Measurements from ENCODE around the gene HCLS1. TPM values are rescaled to one million over a fixed set of nuclear protein-coding genes. Genes with fewer than 3 reads are reported as not detected.

HCLS1 gene
- total and polyA plus RNA-seq, 9 of the 15 experiments (the other 6 are each of a cell fraction or from before 2014, with no cell fraction given), result 4.8 to 34.1 (median 22.0) TPM

DNA sequence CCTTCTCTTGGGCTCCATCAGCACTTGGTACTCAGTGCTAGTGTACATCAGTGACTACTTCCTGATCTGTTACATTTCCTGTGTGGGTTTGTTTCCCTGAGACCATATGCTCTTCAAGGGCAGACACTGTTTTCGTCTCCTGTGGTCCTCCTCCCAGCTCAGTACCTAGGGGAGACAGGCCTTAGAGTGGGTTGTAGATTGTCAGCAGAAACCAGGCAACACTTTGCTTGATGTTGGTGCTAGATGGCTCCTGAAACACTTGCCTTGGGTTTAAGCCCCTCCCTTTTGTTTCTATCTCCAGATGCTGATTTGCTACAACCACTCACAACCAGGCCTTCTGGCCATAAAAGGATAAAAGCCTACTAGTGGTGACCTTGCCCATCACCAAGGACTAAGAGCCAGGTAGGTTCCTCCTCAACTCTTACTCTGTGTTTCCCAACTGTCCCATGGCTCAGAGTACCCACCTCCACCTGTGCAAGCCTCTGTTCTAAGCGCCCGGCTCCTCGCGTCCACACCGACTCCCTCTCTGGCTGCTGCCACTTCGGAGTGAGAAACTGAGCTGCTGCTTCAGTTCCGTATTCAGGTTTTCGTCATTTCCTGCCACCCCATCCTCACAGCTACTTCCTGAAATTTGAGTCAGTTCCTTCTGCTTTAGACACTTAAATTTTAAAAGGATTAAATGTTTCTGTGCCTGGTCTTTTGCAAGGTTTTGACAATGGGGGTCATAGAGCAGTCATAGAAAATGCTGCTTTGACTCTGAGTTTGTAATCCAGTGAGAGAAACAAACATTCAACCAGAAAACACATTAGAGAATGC lies at the start of gene HCLS1 (continued):
- TF ChIP-seq EP400 (IDR thresholded peaks at IDR 0.05) (peak; percentile 36; the same call in 1 of the 2 replicates), FOSL1 (tag; conservative IDR thresholded peaks at IDR 0.05) (no peak), ZNF311 (CRISPR knock-in tag; IDR thresholded peaks at IDR 0.05) (no peak), ETS1 (conservative IDR thresholded peaks at IDR 0.05; ENCODE audit: control insufficient read depth, low read depth, low read length) (no peak), USF1 (CRISPR knock-in tag; IDR thresholded peaks at IDR 0.05) (no peak), GABPB1 (CRISPR knock-in tag; IDR thresholded peaks at IDR 0.05) (peak; percentile 74), POLR2AphosphoS5 (IDR thresholded peaks at IDR 0.05; ENCODE audit: control insufficient read depth, insufficient read depth, low read depth, low read length) (no peak), PCBP2 (IDR thresholded peaks at IDR 0.05; ENCODE audit: low read depth, low read length, poor library complexity, severe bottlenecking) (no peak), PRMT5 (CRISPR knock-in tag; IDR thresholded peaks at IDR 0.05) (no peak), BRD4 (IDR thresholded peaks at IDR 0.05) (no peak; the same call in 1 of the 2 replicates), TAF7 (tag; IDR thresholded peaks at IDR 0.05) (peak; percentile 56), ETV1 (tag; conservative IDR thresholded peaks at IDR 0.05; ENCODE audit: low read depth) (peak; percentile 37)
- TF ChIP-seq, protein P1, sequence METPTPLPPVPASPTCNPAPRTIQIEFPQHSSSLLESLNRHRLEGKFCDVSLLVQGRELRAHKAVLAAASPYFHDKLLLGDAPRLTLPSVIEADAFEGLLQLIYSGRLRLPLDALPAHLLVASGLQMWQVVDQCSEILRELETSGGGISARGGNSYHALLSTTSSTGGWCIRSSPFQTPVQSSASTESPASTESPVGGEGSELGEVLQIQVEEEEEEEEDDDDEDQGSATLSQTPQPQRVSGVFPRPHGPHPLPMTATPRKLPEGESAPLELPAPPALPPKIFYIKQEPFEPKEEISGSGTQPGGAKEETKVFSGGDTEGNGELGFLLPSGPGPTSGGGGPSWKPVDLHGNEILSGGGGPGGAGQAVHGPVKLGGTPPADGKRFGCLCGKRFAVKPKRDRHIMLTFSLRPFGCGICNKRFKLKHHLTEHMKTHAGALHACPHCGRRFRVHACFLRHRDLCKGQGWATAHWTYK (CRISPR knock-in tag; IDR thresholded peaks at IDR 0.05), result no peak
- TF ChIP-seq, protein P2, sequence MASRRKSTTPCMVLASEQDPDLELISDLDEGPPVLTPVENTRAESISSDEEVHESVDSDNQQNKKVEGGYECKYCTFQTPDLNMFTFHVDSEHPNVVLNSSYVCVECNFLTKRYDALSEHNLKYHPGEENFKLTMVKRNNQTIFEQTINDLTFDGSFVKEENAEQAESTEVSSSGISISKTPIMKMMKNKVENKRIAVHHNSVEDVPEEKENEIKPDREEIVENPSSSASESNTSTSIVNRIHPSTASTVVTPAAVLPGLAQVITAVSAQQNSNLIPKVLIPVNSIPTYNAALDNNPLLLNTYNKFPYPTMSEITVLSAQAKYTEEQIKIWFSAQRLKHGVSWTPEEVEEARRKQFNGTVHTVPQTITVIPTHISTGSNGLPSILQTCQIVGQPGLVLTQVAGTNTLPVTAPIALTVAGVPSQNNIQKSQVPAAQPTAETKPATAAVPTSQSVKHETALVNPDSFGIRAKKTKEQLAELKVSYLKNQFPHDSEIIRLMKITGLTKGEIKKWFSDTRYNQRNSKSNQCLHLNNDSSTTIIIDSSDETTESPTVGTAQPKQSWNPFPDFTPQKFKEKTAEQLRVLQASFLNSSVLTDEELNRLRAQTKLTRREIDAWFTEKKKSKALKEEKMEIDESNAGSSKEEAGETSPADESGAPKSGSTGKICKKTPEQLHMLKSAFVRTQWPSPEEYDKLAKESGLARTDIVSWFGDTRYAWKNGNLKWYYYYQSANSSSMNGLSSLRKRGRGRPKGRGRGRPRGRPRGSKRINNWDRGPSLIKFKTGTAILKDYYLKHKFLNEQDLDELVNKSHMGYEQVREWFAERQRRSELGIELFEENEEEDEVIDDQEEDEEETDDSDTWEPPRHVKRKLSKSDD (conservative IDR thresholded peaks at IDR 0.05; ENCODE audit: low read length), result no peak
- TF ChIP-seq, protein P3, sequence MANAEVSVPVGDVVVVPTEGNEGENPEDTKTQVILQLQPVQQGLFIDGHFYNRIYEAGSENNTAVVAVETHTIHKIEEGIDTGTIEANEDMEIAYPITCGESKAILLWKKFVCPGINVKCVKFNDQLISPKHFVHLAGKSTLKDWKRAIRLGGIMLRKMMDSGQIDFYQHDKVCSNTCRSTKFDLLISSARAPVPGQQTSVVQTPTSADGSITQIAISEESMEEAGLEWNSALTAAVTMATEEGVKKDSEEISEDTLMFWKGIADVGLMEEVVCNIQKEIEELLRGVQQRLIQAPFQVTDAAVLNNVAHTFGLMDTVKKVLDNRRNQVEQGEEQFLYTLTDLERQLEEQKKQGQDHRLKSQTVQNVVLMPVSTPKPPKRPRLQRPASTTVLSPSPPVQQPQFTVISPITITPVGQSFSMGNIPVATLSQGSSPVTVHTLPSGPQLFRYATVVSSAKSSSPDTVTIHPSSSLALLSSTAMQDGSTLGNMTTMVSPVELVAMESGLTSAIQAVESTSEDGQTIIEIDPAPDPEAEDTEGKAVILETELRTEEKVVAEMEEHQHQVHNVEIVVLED (CRISPR knock-in tag; IDR thresholded peaks at IDR 0.05), result no peak
